ENCODE data around the gene TUT7.
"Not testable (repeated sequence)": the region's sequence is repeated elsewhere in the genome, so short reads cannot be mapped to it uniquely, and the experiment has no call there.

Gene TUT7

GRCh38 chr9:86303316-86303975, 50.8 kb downstream of the TUT7 start:
- no peak for DNase-seq

DNA sequence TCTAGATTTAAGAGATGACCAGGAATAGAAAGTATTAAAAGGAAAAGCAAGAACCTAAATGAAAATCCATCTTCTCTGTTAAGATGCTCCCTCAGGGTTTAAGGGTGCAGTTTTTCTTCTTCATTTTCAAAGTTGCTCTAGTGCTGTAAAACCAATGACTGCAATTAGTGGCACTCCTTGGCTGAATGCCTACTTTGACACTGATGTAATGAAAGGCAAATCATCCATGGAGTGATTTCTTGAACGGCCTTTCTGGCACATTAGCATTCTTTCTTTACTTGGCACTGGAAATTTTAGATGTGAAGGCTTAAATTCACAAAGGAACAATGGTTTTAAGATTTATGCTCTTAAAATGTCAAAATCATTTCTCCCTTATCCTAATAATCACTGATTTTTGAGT, 52.5 kb downstream of the TUT7 start:
- no peak for DNase-seq

DNA sequence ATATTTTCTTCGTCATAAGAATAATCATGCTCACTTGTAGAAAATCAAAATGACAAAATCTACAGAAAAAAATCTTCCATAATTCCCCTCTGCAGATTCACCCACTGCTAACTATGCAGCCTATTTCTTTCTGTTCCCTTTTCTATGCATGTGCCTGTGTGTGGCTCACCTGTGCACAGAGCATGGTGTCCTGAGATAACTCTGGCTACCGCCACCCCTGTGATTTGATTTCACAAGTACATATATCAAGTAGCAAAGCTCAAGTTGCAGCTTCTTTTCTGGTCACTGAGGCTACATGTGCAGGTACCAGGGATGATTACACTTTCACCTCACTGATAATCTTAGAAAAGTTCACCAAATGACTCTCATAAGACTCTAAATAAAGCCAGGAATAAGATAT, 53.5 kb downstream of the TUT7 start:
- no peak for DNase-seq

- no peak for DNase-seq
Observed at GRCh38 chr9:86298873-86299272, 55.3 kb downstream of the TUT7 start.

DNA sequence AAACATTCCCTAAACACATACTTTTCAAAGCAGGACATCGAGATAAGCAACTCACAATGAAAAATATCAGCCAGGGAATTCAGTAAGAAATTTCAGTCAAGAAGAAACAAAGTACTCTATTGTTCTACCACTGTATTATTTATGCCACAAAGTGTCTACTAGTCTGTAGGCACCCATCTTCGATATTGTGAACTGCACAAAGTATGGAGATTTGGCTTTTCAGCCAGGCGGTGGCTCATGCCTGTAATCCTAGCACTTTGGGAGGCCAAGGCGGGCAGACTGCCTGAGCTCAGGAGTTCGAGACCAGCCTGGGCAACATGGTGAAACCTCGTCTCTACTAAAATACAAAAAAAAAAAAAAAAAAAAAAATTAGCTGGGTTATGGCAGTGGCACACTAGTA, 63.9 kb downstream of the TUT7 start:
- DNase-seq = not testable (repeated sequence)

GRCh38 chr9:86288499-86289198, 65.6 kb downstream of the TUT7 start:
- DNase-seq = no peak

DNA sequence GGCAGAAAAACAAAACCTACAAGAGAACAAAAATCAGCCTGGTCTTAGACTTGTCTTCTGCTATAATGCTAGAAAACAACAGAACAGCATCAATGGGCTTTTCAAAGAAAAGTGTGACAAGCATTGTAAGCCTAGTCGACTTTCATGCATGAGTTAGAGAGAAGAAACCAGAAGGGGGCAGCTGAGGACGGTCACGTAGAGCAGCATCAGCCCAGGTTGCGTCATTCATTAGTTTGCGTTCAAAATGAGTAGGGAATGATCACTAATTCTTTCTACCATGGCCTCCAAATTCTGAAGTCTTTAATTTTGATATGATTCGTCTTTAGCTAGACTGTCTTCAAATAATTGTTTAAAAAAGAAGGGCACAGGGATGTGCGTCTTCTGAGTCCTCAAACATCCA, 67.2 kb downstream of the TUT7 start:
- peak; percentile 57 for DNase-seq

DNA sequence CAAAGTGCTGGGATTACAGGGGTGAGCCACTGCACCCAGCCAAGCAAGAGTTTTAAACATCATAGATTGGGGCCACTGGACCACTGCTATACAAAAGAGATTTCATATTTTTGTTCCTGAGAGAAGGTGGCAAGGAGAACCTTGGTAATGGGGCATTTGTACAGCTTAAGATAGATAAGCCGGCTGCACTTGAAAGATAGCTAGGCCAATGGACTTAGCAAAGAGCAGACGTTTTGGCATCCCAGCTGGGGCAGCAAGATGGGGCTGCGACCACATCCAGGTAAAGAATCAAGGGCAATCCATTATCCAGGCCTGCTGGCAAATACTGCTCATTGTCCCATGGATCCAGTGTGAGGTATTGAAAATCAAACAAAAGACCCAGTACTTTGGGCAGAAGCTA, 67.9 kb downstream of the TUT7 start:
- no peak for DNase-seq

- no peak for DNase-seq
Observed at GRCh38 chr9:86285261-86285660, 68.9 kb downstream of the TUT7 start.

DNA sequence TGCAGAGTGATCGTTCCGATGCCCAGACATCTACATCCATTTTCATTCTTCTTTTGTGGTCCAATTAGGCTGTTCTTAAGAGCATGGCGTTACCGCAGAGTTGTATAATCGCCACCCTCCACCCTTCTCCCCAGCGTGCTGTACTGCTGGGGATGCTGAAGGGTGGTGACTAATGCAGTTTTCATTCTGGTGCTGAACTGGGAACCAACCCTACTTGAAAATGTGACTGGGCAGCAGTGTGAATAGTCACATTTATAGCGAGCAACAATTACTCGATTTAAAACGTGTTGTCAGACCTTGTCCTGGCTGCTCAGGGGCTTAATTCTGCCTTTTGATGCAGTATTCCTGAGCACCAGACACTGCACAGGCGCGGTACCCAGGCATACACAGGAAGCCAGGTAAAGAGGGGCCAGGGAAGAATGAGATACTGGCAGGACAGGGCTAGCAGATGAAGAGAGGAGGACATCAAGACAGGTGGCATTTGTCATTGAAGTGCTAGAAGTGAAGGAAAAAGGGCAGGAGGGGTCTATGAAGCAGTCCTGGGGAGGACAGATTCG, 71.2 kb downstream of the TUT7 start:
- no peak for DNase-seq

GRCh38 chr9:86282077-86282978, 71.9 kb downstream of the TUT7 start, which contains the start of gene ISCA1:
TSS of gene ISCA1 (minus strand) at chr9:86282538. CDS start at chr9:86282458, 80 bp downstream.
- peak; percentile 77 for DNase-seq

DNA sequence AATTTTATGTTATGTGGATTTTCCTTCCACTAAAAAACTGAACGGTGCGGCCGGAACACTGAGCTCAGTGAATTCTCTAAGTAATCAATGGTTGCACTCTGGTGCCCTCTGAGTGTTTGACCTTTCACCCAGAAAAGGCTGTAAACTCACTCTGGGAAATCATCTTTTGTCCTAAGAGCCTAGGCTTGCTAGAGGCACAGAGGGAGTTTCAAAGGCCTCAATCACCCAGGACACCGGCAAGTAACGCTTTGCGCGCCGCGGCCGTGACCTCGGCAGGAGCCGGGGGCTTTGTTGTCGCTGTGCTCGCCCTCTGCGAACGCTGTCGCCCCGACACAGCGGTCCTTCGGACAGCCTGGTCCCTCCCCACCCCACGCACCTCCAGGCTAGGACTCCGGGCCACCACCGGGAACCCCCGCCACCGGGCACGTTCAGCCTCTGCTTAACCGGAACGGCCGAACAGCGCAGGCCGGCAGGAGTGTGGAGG, 72.6 kb downstream of the TUT7 start:
- DNase-seq = no peak

DNA sequence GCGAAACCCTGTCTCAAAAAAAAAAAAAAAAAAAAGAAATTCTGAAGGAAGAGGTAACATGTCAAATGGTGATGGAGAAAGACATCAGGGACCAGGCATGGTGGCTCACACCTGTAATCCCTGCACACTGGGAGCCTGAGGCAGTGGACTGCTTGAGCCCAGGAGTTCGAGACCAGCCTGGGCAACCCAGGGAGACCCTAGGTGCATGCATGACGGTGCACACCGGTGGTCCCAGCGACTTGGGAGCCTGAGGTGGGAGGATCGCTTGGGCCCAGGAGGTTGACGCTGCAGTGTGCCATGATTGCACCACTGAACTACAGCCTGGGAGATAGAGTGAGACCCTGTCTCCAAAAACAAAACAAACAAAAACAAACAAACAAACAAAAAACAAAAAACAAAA, 73.6 kb downstream of the TUT7 start:
- no peak for DNase-seq

DNA sequence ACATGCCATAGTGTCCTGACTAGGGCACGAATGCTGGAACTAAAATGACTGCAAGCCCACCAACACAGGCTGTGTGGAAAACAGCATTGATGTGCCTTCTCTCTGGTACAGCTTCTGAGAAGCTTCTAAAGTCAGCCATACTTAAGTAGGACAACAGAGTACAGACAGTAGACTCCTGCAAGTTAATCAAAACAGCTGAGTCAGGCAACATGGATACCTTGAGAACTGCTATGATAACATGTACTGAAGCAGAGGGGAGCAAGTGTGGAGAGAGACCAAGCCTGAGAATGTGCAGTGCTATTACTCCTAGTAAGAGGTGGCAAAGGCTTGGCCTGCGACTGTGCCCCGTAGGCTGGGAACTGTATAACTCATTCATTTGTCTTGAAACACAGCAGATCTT, 74.4 kb downstream of the TUT7 start:
- no peak for DNase-seq

- DNase-seq = no peak
Observed at GRCh38 chr9:86277072-86277471, 77.1 kb downstream of the TUT7 start.

DNA sequence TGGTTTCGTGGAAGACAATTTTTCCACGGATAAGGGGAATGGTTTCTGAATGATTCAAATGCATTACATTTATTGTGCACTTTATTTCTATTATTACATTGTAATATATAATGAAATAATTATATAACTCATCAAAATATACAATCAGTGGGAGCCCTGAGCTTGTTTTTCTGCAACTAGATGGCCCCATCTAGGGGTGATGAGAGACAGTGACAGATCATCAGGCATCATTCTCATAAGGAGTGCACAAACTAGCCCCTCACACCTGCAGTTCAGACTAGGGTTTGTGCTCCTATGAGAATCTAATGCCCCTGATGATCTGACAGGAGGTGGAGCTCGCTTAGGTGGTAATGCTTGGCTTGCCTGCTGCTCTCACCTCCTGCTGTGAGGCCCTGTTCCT, 78.2 kb downstream of the TUT7 start:
- no peak for DNase-seq

DNA sequence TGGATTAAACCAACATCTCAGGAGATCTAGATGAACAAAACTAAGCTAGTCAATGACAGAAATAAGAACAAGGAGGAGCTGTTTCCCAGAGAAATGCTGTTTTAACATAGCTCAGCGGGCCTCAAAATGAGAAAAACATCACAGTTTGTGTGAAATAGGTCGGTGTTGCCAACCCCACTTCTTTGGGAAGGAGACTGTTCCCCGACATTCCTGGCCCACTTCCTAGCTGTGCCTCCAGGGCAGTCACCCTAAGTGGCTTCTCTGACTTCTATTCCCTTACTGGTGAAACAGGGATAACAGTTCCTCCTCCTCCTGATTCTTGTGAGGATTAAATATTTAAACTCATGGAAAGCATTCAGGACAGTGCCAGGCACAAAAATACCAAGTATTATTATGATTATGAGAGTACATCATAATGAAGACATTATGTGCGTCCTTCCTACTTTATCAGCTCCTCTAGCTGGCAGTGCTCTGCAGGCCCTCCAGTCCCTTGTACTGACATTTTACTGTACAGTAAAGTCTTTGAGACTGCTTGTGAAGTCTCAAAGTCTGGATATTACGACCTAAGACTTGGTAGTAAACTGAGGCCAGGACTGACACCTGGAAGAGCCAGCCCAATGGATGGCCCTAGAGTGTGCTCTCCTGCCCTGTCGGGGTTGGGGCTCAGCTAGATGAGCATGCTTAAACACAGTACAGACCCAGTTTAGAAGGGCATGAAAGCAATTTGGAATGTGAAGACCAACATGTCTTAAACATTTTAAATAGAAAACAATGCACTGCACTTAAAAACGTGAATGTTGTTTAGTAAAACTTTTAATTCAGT, 79.2 kb downstream of the TUT7 start:
- no peak for DNase-seq

- DNase-seq = no peak
Observed at GRCh38 chr9:86272221-86272620, 82.0 kb downstream of the TUT7 start.

- DNase-seq = no peak
Observed at GRCh38 chr9:86263876-86264275, 90.3 kb downstream of the TUT7 start.

DNA sequence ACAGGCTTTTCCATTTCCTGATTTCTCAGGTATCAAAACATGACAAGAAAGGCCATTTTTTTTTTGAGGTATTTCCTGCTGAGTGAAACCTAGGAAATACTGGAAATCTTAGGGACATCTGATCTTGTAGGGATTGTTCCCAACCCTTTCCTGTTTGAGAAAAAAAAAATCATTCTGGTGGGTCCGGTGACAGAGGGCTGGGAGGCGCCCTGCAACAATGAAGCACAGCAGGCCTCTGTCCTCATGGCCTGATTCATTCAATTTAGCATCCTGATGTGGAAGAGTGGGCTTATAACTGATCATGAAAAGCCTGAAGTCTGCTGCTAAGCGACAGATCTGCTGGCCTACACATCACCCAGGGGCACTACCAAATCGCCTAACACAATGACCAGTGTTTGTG, 91.7 kb downstream of the TUT7 start:
- DNase-seq = no peak

- DNase-seq = no peak
Observed at GRCh38 chr9:86259557-86259956, 94.7 kb downstream of the TUT7 start, which contains the start of gene C9orf153. TSS of gene C9orf153 (minus strand) at chr9:86259657. CDS start at chr9:86229603, 30,054 bp downstream.

DNA sequence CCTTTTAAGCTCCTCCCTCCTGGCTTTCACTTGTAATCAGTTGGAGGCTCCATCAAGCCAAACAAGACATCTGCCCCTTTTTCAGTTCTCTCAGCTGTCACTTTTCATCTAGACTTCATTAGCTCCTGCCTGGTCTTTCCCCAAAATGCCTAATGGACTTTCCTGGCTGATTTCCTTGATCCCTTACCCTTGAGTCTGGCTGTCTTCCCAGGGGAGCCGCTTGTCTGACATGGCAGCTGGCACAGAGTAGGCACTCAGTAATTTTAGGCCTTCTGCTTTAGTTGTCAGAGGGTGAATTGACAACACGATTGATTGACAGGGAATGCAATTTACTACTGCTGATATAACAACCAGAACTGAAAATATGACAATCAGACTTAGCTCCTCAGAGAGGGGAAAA, 96.8 kb downstream of the TUT7 start:
- peak; percentile 40 for DNase-seq
